Ovary (tissue), 3 donors: ENCODE data around the gene ERBB2.

ENCODE experiments used
- CTCF ChIP-seq, 3 donors: fragments of 450-650 bp in 2 of 3; fragments of 200-600 bp in 1 of 3; IDR thresholded peaks; one replicate each; pipeline versions ENCODE4 v1.5.1 to v1.8.0; 2016 to 2022; ENCODE audit warnings: antibody characterized with exemption in 3 of 3, mild to moderate bottlenecking in 1 of 3
- EP300 ChIP-seq: sonication (generic); formaldehyde crosslinking; IDR thresholded peaks from one replicate; pipeline ENCODE4 v1.6.1; 2017; ENCODE audit warnings: antibody characterized with exemption
- POLR2A ChIP-seq: fragments of 450-650 bp; IDR thresholded peaks from one replicate; pipeline ENCODE4 v1.6.1; 2017; ENCODE audit warnings: antibody characterized with exemption, mild to moderate bottlenecking, moderate library complexity
- donor health status: DM: no; HTN: no; CAD: no.

GRCh38 chr17:39722104-39722503 is 22.2 kb downstream of the ERBB2 start:
- TF ChIP-seq POLR2A (no peak), CTCF (IDR thresholded peaks at IDR 0.05) (no peak), EP300 (no peak)
